ENCODE results near the gene TACC2.

Gene TACC2

DNA sequence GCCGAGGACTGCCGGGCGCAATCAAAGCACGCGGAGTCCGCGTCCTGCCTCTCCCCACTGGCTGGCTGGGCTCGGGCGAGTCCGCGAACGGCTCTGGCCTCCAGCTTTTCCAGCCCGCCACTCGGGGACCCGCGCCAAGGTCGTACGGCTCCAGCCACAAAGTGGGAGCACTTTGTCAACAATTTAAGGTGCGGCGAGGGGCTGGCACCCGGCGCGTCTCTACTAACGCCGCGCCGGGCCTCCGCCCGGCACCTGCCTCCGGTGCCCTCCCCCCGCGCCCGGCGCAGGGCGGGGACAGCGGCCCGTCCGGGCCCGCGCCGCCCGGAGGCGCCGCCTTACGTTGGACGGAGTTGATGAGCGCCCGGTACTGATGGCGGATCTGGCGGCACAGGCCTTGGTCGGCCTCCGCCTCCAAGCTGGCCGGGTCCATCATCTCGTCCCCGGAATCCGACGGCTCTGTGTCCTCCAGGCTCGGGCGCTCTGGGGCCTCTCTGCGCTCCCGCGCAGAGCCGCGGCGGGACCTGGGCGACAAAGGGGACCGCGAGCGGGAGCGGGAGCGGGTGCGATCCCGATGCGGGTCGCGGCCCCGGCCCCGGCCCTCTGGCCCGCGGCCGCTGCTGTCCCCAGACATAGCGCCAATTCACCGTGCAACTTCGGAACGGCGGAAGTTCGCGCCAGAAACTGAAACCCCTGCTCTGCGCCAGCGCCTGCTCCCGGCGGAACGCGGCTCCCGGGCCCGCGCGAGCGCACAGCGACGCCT, 14.2 kb upstream of the TACC2 start, which contains the start of gene NSMCE4A:
NSMCE4A (minus strand) TSS at position 683 of the 760 bp plus-strand sequence; CDS start at position 631, 52 bp downstream.
- DNase-seq (ENCODE audit: low read depth), result peak; percentile 89
- TF ChIP-seq, protein P1, sequence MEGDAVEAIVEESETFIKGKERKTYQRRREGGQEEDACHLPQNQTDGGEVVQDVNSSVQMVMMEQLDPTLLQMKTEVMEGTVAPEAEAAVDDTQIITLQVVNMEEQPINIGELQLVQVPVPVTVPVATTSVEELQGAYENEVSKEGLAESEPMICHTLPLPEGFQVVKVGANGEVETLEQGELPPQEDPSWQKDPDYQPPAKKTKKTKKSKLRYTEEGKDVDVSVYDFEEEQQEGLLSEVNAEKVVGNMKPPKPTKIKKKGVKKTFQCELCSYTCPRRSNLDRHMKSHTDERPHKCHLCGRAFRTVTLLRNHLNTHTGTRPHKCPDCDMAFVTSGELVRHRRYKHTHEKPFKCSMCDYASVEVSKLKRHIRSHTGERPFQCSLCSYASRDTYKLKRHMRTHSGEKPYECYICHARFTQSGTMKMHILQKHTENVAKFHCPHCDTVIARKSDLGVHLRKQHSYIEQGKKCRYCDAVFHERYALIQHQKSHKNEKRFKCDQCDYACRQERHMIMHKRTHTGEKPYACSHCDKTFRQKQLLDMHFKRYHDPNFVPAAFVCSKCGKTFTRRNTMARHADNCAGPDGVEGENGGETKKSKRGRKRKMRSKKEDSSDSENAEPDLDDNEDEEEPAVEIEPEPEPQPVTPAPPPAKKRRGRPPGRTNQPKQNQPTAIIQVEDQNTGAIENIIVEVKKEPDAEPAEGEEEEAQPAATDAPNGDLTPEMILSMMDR (IDR thresholded peaks at IDR 0.05; ENCODE audit: insufficient read depth, low read depth, low read length, missing control alignments), result peak; percentile 70
- peak within 1 kb of the TSS; percentile 83 for H3K4me3 ChIP-seq (ENCODE audit: low read depth, low read length)

DNA sequence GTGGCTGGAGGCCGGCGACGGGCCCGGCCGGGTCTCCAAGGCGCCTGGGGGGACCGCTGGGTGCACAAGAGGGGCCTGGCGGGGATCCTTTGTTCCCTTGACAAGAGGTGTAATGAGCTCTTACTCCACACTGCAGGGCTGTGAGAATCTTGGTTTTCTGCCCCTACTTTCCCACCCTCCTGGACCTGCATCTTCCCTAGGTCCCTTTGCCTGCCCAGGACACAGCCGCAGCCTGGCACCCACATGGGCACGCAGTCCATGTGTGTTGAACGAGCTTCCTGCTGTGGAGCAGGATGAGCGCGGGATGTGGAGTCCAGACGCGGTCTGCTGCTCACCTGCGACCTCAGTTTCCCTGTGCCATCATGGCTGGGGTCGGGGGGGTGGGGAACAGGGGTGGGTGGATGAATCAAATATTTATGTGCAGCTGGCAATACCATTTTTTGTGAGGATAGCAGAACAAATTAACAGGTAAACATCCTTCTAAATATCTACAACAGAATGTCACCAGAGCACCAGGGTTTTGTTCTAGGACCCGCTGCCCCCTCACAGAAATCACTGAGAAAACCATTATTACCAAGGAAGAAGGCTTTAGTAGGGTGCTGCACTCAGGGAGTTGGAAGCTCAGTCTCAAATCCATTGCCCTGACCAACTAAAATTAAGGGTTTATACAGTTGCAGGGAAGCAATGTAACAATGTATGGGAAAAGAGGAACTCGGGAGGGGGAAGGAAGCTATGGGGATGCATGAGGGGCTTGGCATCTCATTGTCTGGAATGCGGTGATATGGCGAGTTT, 13.5 kb upstream of the TACC2 start:
- TF ChIP-seq, protein P1 (IDR thresholded peaks at IDR 0.05; ENCODE audit: insufficient read depth, low read depth, low read length, missing control alignments), result no peak
- H3K4me3 ChIP-seq (ENCODE audit: low read depth, low read length), result peak overlapping the region; percentile 83
- no peak for DNase-seq (ENCODE audit: low read depth)

DNA sequence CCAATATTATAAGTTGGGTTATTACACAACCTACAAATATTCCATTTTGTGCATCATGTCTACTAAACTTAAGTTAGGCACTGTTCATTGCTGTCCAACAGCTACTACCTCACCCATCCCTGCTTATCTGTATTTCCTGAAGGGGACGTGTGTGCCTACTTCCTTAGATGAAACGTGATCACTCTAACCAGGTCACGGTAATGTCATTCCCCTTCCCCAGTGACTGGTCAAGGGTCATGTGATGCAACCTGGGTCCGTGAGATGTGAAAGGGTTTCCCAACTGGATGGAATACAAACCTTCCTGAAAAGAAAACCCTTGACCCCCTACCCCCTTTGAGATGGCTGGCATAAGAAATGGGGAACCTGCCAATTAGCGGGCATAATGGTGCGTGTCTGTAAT, 12.4 kb upstream of the TACC2 start:
- TF ChIP-seq, protein P1 (IDR thresholded peaks at IDR 0.05; ENCODE audit: insufficient read depth, low read depth, low read length, missing control alignments), result no peak
- no peak for DNase-seq (ENCODE audit: low read depth)
- no peak overlapping the region for H3K4me3 ChIP-seq (ENCODE audit: low read depth, low read length)

DNA sequence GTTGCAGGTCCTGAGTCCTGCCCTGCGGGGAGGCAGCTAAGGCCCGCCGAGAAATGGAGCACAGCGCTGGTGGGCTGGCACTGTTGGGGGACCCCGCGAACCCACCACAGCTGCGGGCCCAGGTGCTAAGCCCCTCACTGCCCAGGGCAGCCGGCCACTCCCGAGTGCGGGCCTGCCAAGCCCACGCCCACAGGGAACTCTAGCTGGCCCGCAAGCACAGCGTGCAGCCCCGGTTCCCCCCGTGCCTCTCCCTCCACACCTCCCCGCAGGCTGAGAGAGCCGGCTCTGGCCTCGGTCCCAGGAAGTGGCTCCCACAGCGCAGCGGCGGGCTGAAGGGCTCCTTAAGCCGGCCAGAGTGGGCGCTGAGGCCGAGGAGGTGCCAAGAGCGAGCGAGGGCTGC, 10.5 kb upstream of the TACC2 start:
- H3K4me3 ChIP-seq (ENCODE audit: low read depth, low read length), result no peak overlapping the region
- DNase-seq (ENCODE audit: low read depth), result no peak
- TF ChIP-seq, protein P1 (IDR thresholded peaks at IDR 0.05; ENCODE audit: insufficient read depth, low read depth, low read length, missing control alignments), result no peak

DNA sequence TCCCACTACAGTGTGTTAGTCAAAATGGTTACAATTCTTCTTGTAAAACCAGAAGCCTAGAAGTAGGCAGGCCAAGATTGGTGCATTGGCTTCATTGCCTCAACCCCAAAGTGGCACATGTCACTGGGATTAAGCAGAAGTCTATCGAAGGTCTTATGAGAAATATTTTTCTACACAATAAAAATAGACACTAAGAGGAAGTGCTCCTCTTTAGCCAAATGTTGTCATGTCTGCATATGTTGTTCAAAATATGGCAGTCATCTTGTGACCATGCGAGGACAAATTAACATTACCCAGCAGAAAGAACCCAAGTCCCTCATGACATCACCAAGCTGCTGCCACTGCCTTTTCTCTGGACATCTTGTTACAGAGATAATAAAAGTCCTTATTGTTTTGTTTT, 7.6 kb upstream of the TACC2 start:
- no peak overlapping the region for H3K4me3 ChIP-seq (ENCODE audit: low read depth, low read length)
- no peak for DNase-seq (ENCODE audit: low read depth)
- TF ChIP-seq, protein P1 (IDR thresholded peaks at IDR 0.05; ENCODE audit: insufficient read depth, low read depth, low read length, missing control alignments), result no peak

DNA sequence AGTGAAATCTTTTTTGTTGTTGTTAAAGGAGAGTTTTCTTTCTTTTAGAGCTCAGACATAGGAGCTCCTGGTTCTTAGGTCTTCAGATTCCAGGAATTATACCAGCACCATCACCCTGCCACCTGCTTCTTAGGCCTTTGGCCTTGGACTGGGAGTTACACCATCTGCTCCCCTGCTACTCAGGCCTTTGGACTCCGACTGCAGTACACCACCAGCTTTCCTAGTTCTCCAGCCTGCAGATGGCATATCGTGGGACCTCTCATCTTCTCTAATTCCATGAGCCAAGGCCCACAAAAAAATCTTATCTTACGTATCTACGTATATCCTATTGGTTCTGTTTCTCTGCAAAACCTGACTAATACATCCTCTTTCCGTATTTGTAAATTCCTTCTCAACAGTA, 5.1 kb upstream of the TACC2 start:
- TF ChIP-seq, protein P1 (IDR thresholded peaks at IDR 0.05; ENCODE audit: insufficient read depth, low read depth, low read length, missing control alignments), result no peak
- DNase-seq (ENCODE audit: low read depth), result no peak
- H3K4me3 ChIP-seq (ENCODE audit: low read depth, low read length), result no peak overlapping the region

Data from GM12865 (cell line).